HEK293 (cell line): ENCODE results near the gene C1orf210.

Source experiments
- CTCF ChIA-PET: fragments of 350-600 bp; formaldehyde crosslinking; extraction: SDS; loops from one replicate; lab custom pipeline; 2021; ENCODE audit warnings: antibody characterized with exemption; lab: Yijun Ruan, JAX
- POLR2A ChIA-PET: fragments of 300-600 bp; formaldehyde crosslinking; extraction: SDS; loops from one replicate; lab custom pipeline; 2020; ENCODE audit warnings: antibody characterized with exemption, inconsistent platforms; lab: Yijun Ruan, JAX
- H3K27ac ChIP-seq: fragments of 200-500 bp; sonication (Bioruptor generic); 2 replicates; pipeline ENCODE4 v1.5.1; 2014; ENCODE audit warnings: low read depth, low read length, control low read depth, inconsistent platforms; ENCODE audit errors: extremely low read depth
- H3K36me3 ChIP-seq, 2 experiments: fragments of 200-500 bp in 1 of 2; sonication (Bioruptor generic) in 1 of 2; 1 replicate in 1 of 2; 2 replicates in 1 of 2; pipeline ENCODE4 v1.5.1; 2014 to 2017; ENCODE audit warnings: inconsistent platforms in 2 of 2, low read length in 2 of 2; ENCODE audit not compliant: control insufficient read depth in 2 of 2, insufficient read depth in 1 of 2
- H3K4me1 ChIP-seq: fragments of 200-500 bp; sonication (Bioruptor generic); 2 replicates; pipeline ENCODE4 v1.5.1; 2014; ENCODE audit warnings: mild to moderate bottlenecking, low read length, inconsistent platforms; ENCODE audit not compliant: control insufficient read depth, insufficient read depth
- H3K4me3 ChIP-seq: 2 replicates; pipeline ENCODE4 v1.5.1; 2011; ENCODE audit warnings: low read depth, mild to moderate bottlenecking, control low read depth, low read length, moderate library complexity
- H3K9me3 ChIP-seq: fragments of 200-500 bp; sonication (Bioruptor generic); 2 replicates; pipeline ENCODE4 v1.5.1; 2014; ENCODE audit warnings: low read depth, low read length, inconsistent platforms; ENCODE audit not compliant: control insufficient read depth, insufficient read depth
- HOXD13 ChIP-seq: sonication (generic); formaldehyde crosslinking; IDR thresholded peaks from 2 replicates; pipeline ENCODE4 v1.8.0; 2022; ENCODE audit warnings: missing genetic modification reagents, borderline replicate concordance
- KLF7 ChIP-seq: fragments of 450-650 bp; formaldehyde crosslinking; IDR thresholded peaks from 2 replicates; pipeline ENCODE4 v1.5.1; 2016; ENCODE audit warnings: missing biosample characterization, missing genetic modification characterization, borderline replicate concordance
- MZF1 ChIP-seq: fragments of 450-650 bp; formaldehyde crosslinking; IDR thresholded peaks from 2 replicates; pipeline ENCODE4 v1.5.1; 2017; ENCODE audit warnings: missing biosample characterization, missing genetic modification characterization, borderline replicate concordance
- ZNF132 ChIP-seq: fragments of 450-650 bp; formaldehyde crosslinking; IDR thresholded peaks from 2 replicates; pipeline ENCODE4 v1.5.1; 2017; ENCODE audit warnings: missing biosample characterization, missing genetic modification characterization, borderline replicate concordance
- ZNF175 ChIP-seq: fragments of 450-650 bp; formaldehyde crosslinking; IDR thresholded peaks from 2 replicates; pipeline ENCODE4 v1.5.1; 2016; ENCODE audit warnings: missing biosample characterization, missing genetic modification characterization
- TF ChIP-seq, protein P1 (sequence below): fragments of 450-650 bp; formaldehyde crosslinking; IDR thresholded peaks from 2 replicates; pipeline ENCODE4 v1.5.1; 2016; ENCODE audit warnings: missing biosample characterization, missing genetic modification characterization
- TF ChIP-seq, protein P2 (sequence below): fragments of 450-650 bp; formaldehyde crosslinking; IDR thresholded peaks from 2 replicates; pipeline ENCODE4 v1.5.1; 2016; ENCODE audit warnings: missing biosample characterization, missing genetic modification characterization
- TF ChIP-seq, protein P3 (sequence below): fragments of 450-650 bp; formaldehyde crosslinking; IDR thresholded peaks from 2 replicates; pipeline ENCODE4 v1.5.1; 2017; ENCODE audit warnings: missing biosample characterization, missing genetic modification characterization
- TF ChIP-seq, protein P4 (sequence below): IDR thresholded peaks from 2 replicates; pipeline ENCODE4 v1.6.1; 2011; ENCODE audit warnings: mild to moderate bottlenecking, low read depth, low read length, borderline replicate concordance
- TF ChIP-seq, protein P5 (sequence below): fragments of 450-650 bp; formaldehyde crosslinking; IDR thresholded peaks from 2 replicates; pipeline ENCODE4 v1.5.1; 2016; ENCODE audit warnings: missing biosample characterization, missing genetic modification characterization
- TF ChIP-seq, protein P6 (sequence below): sonication (generic); formaldehyde crosslinking; IDR thresholded peaks from 2 replicates; pipeline ENCODE4 v1.8.1; 2022; ENCODE audit warnings: mild to moderate bottlenecking, moderate library complexity, missing genetic modification reagents
- TF ChIP-seq, protein P7 (sequence below): fragments of 450-650 bp; formaldehyde crosslinking; IDR thresholded peaks from 2 replicates; pipeline ENCODE4 v1.5.1; 2016; ENCODE audit warnings: missing biosample characterization, missing genetic modification characterization

C1orf210 gene

DNA sequence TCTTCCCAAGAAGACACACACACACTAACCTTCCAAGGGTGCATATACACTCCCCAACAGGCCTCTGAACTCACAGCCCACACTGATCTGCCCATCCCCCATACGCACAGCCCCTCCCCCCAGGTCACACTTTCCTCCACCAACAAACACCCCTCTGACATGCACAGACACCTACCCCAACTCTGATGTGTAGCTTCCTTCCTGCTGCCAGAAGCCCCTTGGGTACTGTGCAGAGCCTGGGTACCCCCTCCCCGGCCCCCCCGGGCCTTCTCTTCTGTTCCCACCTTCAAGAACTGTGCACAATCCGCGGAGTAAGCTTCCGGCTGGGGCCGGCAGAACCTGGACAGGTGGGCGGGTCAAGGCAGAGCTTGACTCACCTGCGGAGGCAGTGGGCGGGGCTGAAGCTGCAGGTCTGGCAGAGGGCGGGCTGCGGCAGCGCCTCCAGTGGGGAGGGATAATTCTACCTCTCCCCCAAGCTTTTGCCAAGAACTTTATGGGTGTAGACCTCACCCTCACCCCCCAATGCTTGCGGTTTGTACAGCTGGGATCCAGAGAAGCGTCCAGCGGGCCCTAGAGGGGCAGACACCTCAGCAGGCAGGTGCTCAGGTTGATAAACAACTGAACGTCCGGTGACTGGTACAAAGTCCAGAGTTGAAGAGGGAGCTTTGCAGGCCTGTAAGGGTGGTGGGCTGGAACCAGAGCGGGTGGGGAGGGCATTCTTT is at the start of gene C1orf210:
Gene C1orf210 (minus strand): TSS at position 313 of the 722 bp plus-strand sequence. CDS start 2,311 bp downstream, outside the sequence.
- CTCF ChIA-PET = interaction anchor here (0.5 to 1.7 kb wide), 5 partner anchors 9 to 611 kb away, joined by 3 to 5 read pairs (median 4); no protein-coding TSS in a partner anchor
- TF ChIP-seq, protein P1, sequence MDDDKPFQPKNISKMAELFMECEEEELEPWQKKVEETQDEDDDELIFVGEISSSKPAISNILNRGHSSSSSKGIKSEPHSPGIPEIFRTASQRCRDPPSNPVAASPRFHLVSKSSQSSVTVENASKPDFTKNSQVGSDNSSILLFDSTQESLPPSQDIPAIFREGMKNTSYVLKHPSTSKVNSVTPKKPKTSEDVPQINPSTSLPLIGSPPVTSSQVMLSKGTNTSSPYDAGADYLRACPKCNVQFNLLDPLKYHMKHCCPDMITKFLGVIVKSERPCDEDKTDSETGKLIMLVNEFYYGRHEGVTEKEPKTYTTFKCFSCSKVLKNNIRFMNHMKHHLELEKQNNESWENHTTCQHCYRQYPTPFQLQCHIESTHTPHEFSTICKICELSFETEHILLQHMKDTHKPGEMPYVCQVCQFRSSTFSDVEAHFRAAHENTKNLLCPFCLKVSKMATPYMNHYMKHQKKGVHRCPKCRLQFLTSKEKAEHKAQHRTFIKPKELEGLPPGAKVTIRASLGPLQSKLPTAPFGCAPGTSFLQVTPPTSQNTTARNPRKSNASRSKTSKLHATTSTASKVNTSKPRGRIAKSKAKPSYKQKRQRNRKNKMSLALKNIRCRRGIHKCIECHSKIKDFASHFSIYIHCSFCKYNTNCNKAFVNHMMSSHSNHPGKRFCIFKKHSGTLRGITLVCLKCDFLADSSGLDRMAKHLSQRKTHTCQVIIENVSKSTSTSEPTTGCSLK (tag by site-specific recombination) = no peak
- TF ChIP-seq KLF7 (tag by site-specific recombination) = no peak
- TF ChIP-seq, protein P2, sequence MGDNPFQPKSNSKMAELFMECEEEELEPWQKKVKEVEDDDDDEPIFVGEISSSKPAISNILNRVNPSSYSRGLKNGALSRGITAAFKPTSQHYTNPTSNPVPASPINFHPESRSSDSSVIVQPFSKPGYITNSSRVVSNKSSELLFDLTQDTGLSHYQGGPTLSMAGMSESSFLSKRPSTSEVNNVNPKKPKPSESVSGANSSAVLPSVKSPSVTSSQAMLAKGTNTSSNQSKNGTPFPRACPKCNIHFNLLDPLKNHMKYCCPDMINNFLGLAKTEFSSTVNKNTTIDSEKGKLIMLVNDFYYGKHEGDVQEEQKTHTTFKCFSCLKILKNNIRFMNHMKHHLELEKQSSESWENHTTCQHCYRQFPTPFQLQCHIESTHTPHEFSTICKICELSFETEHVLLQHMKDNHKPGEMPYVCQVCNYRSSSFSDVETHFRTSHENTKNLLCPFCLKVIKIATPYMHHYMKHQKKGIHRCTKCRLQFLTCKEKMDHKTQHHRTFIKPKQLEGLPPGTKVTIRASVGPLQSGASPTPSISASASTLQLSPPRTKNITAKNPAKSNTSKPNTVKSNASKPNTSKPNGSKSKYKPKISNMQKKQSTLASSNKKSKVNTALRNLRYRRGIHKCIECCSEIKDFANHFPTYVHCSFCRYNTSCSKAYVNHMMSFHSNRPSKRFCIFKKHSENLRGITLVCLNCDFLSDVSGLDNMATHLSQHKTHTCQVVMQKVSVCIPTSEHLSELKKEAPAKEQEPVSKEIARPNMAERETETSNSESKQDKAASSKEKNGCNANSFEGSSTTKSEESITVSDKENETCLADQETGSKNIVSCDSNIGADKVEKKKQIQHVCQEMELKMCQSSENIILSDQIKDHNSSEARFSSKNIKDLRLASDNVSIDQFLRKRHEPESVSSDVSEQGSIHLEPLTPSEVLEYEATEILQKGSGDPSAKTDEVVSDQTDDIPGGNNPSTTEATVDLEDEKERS (tag by site-specific recombination) = no peak
- TF ChIP-seq, protein P3, sequence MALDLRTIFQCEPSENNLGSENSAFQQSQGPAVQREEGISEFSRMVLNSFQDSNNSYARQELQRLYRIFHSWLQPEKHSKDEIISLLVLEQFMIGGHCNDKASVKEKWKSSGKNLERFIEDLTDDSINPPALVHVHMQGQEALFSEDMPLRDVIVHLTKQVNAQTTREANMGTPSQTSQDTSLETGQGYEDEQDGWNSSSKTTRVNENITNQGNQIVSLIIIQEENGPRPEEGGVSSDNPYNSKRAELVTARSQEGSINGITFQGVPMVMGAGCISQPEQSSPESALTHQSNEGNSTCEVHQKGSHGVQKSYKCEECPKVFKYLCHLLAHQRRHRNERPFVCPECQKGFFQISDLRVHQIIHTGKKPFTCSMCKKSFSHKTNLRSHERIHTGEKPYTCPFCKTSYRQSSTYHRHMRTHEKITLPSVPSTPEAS (tag by site-specific recombination) = no peak
- TF ChIP-seq MZF1 (tag by site-specific recombination) = no peak
- no peak for TF ChIP-seq ZNF175 (tag by site-specific recombination)
- no peak for TF ChIP-seq ZNF132 (tag by site-specific recombination)
- TF ChIP-seq, protein P4, sequence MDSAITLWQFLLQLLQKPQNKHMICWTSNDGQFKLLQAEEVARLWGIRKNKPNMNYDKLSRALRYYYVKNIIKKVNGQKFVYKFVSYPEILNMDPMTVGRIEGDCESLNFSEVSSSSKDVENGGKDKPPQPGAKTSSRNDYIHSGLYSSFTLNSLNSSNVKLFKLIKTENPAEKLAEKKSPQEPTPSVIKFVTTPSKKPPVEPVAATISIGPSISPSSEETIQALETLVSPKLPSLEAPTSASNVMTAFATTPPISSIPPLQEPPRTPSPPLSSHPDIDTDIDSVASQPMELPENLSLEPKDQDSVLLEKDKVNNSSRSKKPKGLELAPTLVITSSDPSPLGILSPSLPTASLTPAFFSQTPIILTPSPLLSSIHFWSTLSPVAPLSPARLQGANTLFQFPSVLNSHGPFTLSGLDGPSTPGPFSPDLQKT = no peak
- TF ChIP-seq, protein P5, sequence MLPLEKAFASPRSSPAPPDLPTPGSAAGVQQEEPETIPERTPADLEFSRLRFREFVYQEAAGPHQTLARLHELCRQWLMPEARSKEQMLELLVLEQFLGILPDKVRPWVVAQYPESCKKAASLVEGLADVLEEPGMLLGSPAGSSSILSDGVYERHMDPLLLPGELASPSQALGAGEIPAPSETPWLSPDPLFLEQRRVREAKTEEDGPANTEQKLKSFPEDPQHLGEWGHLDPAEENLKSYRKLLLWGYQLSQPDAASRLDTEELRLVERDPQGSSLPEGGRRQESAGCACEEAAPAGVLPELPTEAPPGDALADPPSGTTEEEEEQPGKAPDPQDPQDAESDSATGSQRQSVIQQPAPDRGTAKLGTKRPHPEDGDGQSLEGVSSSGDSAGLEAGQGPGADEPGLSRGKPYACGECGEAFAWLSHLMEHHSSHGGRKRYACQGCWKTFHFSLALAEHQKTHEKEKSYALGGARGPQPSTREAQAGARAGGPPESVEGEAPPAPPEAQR (tag by site-specific recombination) = no peak
- TF ChIP-seq, protein P6, sequence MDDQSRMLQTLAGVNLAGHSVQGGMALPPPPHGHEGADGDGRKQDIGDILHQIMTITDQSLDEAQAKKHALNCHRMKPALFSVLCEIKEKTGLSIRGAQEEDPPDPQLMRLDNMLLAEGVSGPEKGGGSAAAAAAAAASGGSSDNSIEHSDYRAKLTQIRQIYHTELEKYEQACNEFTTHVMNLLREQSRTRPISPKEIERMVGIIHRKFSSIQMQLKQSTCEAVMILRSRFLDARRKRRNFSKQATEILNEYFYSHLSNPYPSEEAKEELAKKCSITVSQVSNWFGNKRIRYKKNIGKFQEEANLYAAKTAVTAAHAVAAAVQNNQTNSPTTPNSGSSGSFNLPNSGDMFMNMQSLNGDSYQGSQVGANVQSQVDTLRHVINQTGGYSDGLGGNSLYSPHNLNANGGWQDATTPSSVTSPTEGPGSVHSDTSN (CRISPR knock-in tag) = no peak
- TF ChIP-seq, protein P7, sequence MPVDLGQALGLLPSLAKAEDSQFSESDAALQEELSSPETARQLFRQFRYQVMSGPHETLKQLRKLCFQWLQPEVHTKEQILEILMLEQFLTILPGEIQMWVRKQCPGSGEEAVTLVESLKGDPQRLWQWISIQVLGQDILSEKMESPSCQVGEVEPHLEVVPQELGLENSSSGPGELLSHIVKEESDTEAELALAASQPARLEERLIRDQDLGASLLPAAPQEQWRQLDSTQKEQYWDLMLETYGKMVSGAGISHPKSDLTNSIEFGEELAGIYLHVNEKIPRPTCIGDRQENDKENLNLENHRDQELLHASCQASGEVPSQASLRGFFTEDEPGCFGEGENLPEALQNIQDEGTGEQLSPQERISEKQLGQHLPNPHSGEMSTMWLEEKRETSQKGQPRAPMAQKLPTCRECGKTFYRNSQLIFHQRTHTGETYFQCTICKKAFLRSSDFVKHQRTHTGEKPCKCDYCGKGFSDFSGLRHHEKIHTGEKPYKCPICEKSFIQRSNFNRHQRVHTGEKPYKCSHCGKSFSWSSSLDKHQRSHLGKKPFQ = no peak
- no peak for TF ChIP-seq HOXD13 (CRISPR knock-in tag)
- Histone ChIP-seq H3K4me1 (no peaks in the 10 kb centered on the region), H3K36me3 (no peaks in the 10 kb centered on the region), H3K27ac (no peak within 1 kb of the TSS), H3K4me3 (peak within 1 kb of the TSS; percentile 7; the same call in 1 of the 2 replicates), H3K9me3 (no peaks in the 10 kb centered on the region)
- POLR2A ChIA-PET = no interaction called here
